Testis (tissue), 3 donors: Measurements from ENCODE around the gene IRF8. TPM values are rescaled to one million over a fixed set of nuclear protein-coding genes. Genes with fewer than 3 reads are reported as not detected.

Experiments
- DNase-seq: peaks from one replicate; pipeline ENCODE4 v3.0.0-alpha.2; 2019
- H3K27ac ChIP-seq, 2 donors: fragments of 200-600 bp; sonication (generic); one replicate each; pipeline ENCODE4 v1.5.1; 2019
- H3K27me3 ChIP-seq: fragments of 200-600 bp; sonication (generic); one replicate; pipeline ENCODE4 v1.5.1; 2019
- H3K36me3 ChIP-seq: fragments of 200-600 bp; sonication (generic); one replicate; pipeline ENCODE4 v1.5.1; 2017; ENCODE audit warnings: low read depth; ENCODE audit errors: missing control alignments
- H3K4me1 ChIP-seq: fragments of 200-600 bp; sonication (generic); one replicate; pipeline ENCODE4 v1.5.1; 2019
- H3K4me3 ChIP-seq, 2 donors: fragments of 200-600 bp; sonication (generic); one replicate each; pipeline ENCODE4 v1.5.1; 2017 to 2019
- H3K9me3 ChIP-seq: fragments of 200-600 bp; sonication (generic); one replicate; pipeline ENCODE4 v1.5.1; 2017
- CTCF ChIP-seq, 3 experiments: fragments of 450-650 bp in 2 of 3; fragments of 200-600 bp in 1 of 3; sonication (generic) in 1 of 3; IDR thresholded peaks; one replicate each; pipeline ENCODE4 v1.5.1; 2016 to 2019; ENCODE audit warnings: antibody characterized with exemption in 3 of 3, mild to moderate bottlenecking in 2 of 3, moderate library complexity in 1 of 3
- POLR2A ChIP-seq: fragments of 450-650 bp; IDR thresholded peaks from one replicate; pipeline ENCODE4 v1.6.1; 2017; ENCODE audit warnings: antibody characterized with exemption, mild to moderate bottlenecking, moderate library complexity
- WGBS, 2 donors: methylation state at CpG; one replicate each; pipeline ENCODE4 v1.1.5; 2018; 5-methylcytosine and 5-hydroxymethylcytosine counted together
- intact Hi-C: fragments of 100-400 bp; cut with DNase I; formaldehyde crosslinking; loops from one replicate; pipeline ENCODE4 v1.15.1; 2023; ENCODE audit warnings: low total_unique reads
- polyA plus RNA-seq: library from polyadenylated mRNA; stranded (reverse); fragments of 350-450 nt; fragmentation: Illumina TruSeq; extraction: RNeasy Lipid Tissue Mini Kit (QIAGEN cat#74804); gene quantifications from one replicate; pipeline ENCODE4 v1.2.3, GENCODE V29; 2014; ENCODE audit warnings: low read depth, low replicate concordance; ENCODE audit not compliant: insufficient read depth
- total RNA-seq, 2 donors: library from RNA; depleted of rRNA; stranded (reverse); fragments of >200 nt; gene quantifications; one replicate each; pipeline ENCODE4 v1.2.3, GENCODE V29; 2016

IRF8 gene
- total and polyA plus RNA-seq, 3 donors from 2014 or later = 7.2 to 15.0 (median 14.0) TPM

DNA sequence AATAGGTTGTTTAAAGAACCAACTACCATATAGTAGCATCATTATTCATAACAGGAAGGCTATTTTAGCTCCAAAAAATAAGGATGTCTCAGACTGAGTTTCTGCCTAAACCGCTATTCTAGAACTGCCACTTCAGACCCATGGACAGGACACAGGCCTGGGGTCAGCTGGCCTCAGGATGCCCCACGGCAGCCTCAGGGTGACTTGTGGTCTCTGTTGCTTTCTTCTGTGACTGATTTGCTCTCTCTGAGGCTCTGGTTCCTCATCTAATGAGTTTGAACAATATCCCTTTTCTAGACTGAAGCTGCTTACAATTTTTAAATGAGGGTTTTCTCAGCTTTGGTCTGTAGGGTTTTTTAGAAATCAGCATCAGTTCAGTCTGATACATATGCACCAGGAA is 31.8 kb upstream of the IRF8 start:
- no peaks in the 10 kb centered on the region for H3K4me1 ChIP-seq
- no peaks in the 10 kb centered on the region for H3K36me3 ChIP-seq
- WGBS, 2 donors = 92 to 98% methylated on average over 2 of the region's 2 CpGs
- TF ChIP-seq POLR2A = no peak
- TF ChIP-seq CTCF (IDR thresholded peaks at IDR 0.05) = no peak
- no peak overlapping the region for H3K4me3 ChIP-seq
- H3K27me3 ChIP-seq = no peaks in the 10 kb centered on the region
- no peaks in the 10 kb centered on the region for H3K9me3 ChIP-seq
- intact Hi-C loops = no loop called here
- no peak for DNase-seq
- no peak overlapping the region for H3K27ac ChIP-seq

DNA sequence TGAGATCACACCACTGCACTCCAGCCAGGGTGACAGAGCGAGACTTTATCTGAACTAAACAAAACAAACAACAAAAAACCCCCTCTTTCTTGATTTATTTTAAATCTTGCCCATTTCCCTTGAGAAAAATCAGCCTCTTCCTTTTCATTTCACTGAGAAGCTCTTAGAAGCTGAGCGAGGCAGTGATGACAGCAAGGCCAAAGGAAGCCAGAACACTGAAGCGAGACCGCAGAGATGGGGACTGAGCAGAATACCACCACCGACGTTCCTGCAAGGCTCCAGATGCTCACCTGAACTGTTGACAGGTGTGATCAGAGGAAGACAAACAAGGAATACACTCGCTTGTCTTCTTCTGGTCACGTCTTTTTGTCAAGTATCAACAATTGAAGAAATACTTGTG is 30.5 kb upstream of the IRF8 start:
- H3K27ac ChIP-seq = no peak overlapping the region
- no peak overlapping the region for H3K4me3 ChIP-seq
- no peaks in the 10 kb centered on the region for H3K9me3 ChIP-seq
- no peaks in the 10 kb centered on the region for H3K4me1 ChIP-seq
- TF ChIP-seq POLR2A (no peak), CTCF (IDR thresholded peaks at IDR 0.05) (no peak)
- no peaks in the 10 kb centered on the region for H3K36me3 ChIP-seq
- DNase-seq = no peak
- no peaks in the 10 kb centered on the region for H3K27me3 ChIP-seq
- 85 to 91% methylated on average over 8 of the region's 8 CpGs for WGBS, 2 donors
- intact Hi-C loops = no loop called here

GRCh38 chr16:85869206-85869605 is 29.8 kb upstream of the IRF8 start:
- intact Hi-C loops = no loop called here
- H3K27me3 ChIP-seq = no peaks in the 10 kb centered on the region
- H3K36me3 ChIP-seq = no peaks in the 10 kb centered on the region
- no peaks in the 10 kb centered on the region for H3K4me1 ChIP-seq
- H3K9me3 ChIP-seq = no peaks in the 10 kb centered on the region
- TF ChIP-seq CTCF (IDR thresholded peaks at IDR 0.05) (no peak), POLR2A (no peak)
- no peak overlapping the region for H3K27ac ChIP-seq
- no peak for DNase-seq
- no peak overlapping the region for H3K4me3 ChIP-seq

- H3K9me3 ChIP-seq = no peaks in the 10 kb centered on the region
- no peak overlapping the region for H3K27ac ChIP-seq
- H3K4me1 ChIP-seq = no peaks in the 10 kb centered on the region
- no peaks in the 10 kb centered on the region for H3K36me3 ChIP-seq
- DNase-seq = no peak
- TF ChIP-seq POLR2A (no peak), CTCF (IDR thresholded peaks at IDR 0.05) (no peak)
- no peaks in the 10 kb centered on the region for H3K27me3 ChIP-seq
- no peak overlapping the region for H3K4me3 ChIP-seq
- 32 to 56% methylated on average over 12 of the region's 12 CpGs for WGBS, 2 donors
- intact Hi-C loops = no loop called here
Measured at GRCh38 chr16:85869785-85870558, 29.0 kb upstream of the IRF8 start.

- intact Hi-C loops = no loop called here
- no peak for TF ChIP-seq CTCF (IDR thresholded peaks at IDR 0.05)
- no peak for TF ChIP-seq POLR2A
- WGBS, 2 donors = 83 to 86% methylated on average over 7 of the region's 7 CpGs
- DNase-seq = no peak
- no peak overlapping the region for H3K4me3 ChIP-seq
- no peaks in the 10 kb centered on the region for H3K36me3 ChIP-seq
- no peaks in the 10 kb centered on the region for H3K4me1 ChIP-seq
- no peaks in the 10 kb centered on the region for H3K9me3 ChIP-seq
- H3K27ac ChIP-seq = no peak overlapping the region
- no peaks in the 10 kb centered on the region for H3K27me3 ChIP-seq
Measured at GRCh38 chr16:85871756-85872155, 27.2 kb upstream of the IRF8 start.
